ENCODE measurements around the gene MBD3.

Gene MBD3

DNA sequence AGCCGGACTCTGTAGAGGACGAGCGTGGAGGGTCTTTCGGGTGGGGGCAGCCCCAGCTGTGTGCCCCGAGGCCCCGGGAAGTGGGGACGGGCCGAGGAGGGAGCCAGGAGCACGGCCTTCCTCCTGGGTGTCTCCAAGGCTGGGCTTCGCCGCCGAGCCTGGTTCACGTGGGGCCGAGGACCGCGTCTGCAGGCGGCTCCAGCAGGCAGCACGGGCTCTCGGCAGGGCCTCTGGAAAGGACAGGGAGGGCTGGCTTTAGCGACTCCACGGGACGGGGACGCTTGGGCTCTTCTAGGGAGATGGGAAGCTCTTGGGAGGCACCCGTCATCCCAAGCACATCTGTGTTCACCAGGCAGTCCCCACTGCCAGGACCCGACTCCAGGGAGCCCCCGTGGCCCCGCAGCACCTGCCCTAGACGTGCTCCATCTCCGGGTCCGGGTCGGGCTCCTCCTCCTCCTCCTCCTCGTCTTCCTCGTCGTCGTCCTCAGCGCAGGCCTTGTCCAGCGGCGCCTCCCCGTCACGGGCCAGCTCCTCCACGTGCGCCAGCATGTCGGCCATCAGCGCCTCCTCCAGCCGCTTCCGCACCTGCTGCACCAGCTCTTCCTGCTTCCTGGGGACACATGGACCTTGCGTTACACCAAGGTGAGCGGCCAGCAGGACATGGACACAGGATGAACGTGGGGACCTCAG is 14.6 kb downstream of the MBD3 start:
- TF ChIP-seq, protein P1, sequence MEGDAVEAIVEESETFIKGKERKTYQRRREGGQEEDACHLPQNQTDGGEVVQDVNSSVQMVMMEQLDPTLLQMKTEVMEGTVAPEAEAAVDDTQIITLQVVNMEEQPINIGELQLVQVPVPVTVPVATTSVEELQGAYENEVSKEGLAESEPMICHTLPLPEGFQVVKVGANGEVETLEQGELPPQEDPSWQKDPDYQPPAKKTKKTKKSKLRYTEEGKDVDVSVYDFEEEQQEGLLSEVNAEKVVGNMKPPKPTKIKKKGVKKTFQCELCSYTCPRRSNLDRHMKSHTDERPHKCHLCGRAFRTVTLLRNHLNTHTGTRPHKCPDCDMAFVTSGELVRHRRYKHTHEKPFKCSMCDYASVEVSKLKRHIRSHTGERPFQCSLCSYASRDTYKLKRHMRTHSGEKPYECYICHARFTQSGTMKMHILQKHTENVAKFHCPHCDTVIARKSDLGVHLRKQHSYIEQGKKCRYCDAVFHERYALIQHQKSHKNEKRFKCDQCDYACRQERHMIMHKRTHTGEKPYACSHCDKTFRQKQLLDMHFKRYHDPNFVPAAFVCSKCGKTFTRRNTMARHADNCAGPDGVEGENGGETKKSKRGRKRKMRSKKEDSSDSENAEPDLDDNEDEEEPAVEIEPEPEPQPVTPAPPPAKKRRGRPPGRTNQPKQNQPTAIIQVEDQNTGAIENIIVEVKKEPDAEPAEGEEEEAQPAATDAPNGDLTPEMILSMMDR (IDR thresholded peaks at IDR 0.05; ENCODE audit: low read depth, low read length, missing control alignments) = no peak
- DNase-seq (ENCODE audit: extremely low read depth, low read depth) = no peak
- H3K4me3 ChIP-seq (replicated peaks; ENCODE audit: low read depth, low read length) = no peak overlapping the region

DNA sequence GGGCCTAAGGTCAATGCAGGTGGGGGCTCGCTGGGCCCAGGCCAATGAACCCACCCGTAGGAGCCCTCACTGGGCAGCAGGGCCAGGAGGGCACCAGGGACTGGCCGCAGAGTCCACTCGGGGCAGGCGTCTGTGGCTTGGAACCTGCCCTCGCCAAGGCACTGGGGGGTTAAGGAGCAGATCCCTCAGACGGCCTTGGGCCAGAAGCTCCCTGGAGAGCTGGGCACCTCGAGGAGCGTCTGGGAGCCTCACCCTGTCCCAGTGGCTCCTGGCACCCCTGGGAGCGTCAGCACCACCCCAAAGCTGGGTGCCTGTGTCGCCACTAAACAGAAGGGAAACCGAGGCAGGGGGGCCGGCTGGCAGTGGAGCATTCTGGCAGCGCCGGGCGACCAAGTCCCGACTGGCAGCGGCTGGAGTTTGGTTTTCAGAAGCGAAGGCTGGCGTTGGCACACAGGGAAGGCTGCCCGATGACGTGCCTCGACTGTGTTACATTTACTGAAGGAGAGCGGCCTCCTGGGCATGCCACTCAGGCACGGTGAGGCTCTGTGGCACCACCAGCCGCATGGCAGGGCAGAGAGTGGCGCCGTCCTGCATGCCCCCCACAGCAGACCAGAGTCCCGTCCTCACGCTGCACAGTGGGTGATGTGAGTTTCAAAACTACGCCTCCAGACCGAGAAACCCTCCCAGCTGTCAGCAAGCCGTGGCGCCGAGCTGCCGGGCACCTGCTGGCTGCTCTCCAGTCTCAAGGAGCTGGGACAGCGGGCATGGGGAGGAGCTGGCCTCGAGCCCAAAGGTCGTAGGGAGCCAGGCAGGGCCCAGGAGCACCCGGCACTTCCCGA is 15.4 kb downstream of the MBD3 start:
- no peak for DNase-seq (ENCODE audit: extremely low read depth, low read depth)
- TF ChIP-seq, protein P1 (IDR thresholded peaks at IDR 0.05; ENCODE audit: low read depth, low read length, missing control alignments) = no peak
- H3K4me3 ChIP-seq (replicated peaks; ENCODE audit: low read depth, low read length) = no peak overlapping the region

DNA sequence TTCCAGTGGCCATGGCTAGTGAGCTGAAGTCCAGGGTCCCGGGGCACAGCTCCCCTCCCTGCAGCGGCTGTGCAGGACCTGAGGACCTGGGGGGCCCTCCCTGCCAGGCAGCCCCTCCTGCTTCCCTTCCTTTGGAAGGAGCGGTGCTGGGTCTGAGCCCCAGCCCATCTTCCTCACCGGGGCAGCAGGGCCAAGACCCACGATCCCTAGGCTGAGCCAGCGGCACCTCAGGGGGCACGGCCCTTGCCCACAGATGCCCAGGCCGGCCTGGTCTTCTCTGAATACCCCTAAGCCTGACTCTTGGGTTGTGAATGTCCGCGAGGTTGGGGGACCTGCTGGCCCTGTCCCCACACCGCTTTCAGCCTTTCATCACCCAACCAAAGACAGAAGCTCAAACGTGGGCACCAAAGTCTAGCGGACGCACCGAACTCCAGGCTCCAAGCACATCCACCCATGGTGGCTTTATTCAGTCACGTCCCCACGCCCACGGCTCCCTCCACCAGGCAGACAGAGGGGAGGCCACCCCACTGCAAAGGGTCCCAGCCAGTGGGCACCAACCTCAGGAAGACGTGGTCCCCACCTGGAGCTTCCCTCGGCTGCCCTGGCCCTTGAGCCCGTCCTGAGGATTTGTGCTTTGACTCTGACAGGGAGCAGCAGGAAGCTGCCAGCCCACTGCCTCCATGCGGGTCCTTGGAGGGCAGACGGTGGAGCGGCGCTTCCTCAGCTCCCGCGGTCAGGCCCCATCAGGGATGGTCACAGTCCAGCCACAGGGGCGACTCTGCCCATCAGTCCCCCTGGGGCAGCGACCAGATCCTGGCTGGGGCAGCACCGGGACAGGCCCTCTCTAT is 16.2 kb downstream of the MBD3 start:
- no peak for DNase-seq (ENCODE audit: extremely low read depth, low read depth)
- H3K4me3 ChIP-seq (replicated peaks; ENCODE audit: low read depth, low read length) = no peak overlapping the region
- TF ChIP-seq, protein P1 (IDR thresholded peaks at IDR 0.05; ENCODE audit: low read depth, low read length, missing control alignments) = no peak

DNA sequence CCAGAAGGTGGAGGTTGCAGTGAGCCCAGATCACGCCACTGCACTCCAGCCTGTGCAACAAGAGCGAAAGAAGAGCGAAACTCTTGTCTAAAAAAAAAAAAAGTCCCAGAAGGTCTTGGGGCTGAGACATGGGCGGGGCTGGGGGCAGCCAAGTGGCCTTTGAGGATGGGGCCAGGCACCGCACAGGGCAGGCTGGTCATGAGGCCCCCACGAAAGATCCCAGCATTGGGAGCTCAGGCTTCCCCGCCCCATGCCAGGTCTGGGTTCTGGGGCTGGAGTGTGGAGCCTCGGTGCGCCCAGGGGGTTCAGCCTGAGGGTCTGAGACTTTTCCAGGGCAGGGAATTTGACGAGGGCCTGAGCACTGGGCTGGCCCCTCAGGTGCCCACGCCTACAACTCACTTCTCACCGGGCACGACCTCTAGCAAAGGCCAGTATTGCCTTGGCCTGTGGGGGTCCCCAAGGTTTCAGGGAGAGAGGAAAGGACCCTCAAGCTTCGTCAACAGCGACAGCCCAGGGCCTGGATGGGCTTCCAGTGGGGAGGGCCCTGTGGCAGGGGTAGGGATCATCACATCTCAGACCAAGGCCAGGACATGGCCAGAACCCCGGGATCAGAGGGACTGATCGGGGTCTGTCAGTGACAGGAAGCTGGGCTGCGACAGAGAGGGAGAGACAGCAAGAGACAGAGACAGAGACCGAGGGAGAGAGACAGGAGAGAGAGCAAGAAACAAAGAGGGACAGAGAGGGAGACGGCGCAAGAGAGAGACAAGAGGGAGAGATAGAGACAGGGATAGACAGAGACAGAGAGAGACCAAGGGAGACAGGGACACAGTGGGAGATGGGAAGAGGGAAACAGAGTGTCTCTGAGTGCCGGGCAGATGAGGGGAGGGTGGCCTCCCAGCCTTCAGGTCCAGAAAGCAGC is 17.1 kb downstream of the MBD3 start:
- H3K4me3 ChIP-seq (replicated peaks; ENCODE audit: low read depth, low read length) = no peak overlapping the region
- TF ChIP-seq, protein P1 (IDR thresholded peaks at IDR 0.05; ENCODE audit: low read depth, low read length, missing control alignments) = no peak
- DNase-seq (ENCODE audit: extremely low read depth, low read depth) = no peak

DNA sequence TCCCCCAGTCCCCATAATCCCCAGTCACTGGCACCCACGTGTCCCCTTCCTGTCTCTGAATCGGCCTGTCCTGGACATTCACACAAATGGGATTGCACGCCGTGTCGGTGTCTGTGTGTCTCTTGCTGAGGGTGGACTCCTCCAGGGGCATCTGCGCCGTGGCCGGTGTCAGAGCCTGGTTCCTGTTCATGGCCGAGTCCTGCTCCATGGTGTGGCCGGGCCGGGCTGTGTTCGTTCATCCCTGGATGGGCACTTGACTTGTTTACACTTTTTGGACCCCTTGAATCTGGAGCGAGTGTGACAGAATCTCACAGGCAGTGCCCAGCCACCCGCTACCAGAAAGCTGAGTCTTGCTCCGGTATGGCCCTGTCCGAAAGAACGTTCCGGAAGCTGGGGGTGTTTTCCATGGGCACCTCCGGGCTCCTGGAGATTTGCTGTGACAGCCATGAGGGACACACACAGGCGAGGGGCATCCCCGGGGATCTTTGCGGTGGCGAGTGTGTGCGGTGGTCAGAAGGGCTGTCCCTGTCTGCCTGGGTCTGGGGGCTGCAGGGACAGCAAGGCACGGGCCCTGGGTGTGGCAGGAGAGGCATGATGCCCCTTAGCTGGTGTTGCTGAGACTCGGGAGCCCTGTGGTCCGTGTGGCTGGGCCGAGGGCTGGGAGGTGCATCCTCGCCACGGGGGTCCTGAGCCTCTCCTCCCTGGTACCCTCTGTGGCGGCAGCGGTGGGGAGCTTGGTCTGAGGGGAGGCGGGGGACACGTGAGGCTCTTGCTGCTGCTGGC is 18.1 kb downstream of the MBD3 start:
- TF ChIP-seq, protein P1 (IDR thresholded peaks at IDR 0.05; ENCODE audit: low read depth, low read length, missing control alignments) = no peak
- DNase-seq (ENCODE audit: extremely low read depth, low read depth) = no peak

More for the DNA sequence above, 18.1 kb downstream of the MBD3 start:
- H3K4me3 ChIP-seq (replicated peaks; ENCODE audit: low read depth, low read length) = no peak overlapping the region
